Spleen (tissue), 7 donors: ENCODE measurements around the gene CCNI2.

Source experiments
- CTCF ChIP-seq, 11 experiments: fragments of 200-600 bp in 7 of 11; fragments of 450-650 bp in 4 of 11; sonication (generic) in 4 of 11; IDR thresholded peaks in 8 of 11; conservative IDR thresholded peaks in 3 of 11; 1 replicate in 7 of 11; 2 replicates in 4 of 11; pipeline versions ENCODE4 v1.4.0 to v1.8.0; 2016 to 2021; ENCODE audit warnings: antibody characterized with exemption in 11 of 11, inconsistent platforms in 4 of 11, mild to moderate bottlenecking in 1 of 11
- POLR2AphosphoS5 ChIP-seq, 3 donors: sonication (generic); formaldehyde crosslinking; IDR thresholded peaks; one replicate each; pipeline ENCODE4 v1.5.1; 2017; ENCODE audit warnings: antibody characterized with exemption in 3 of 3
- donor health status: DM: no; HTN: no; CAD: no; lungs with moderate emphysema.
- donor health status: DM: no; HTN: no; CAD: no.
- donor health status: DM: no; HTN: no; CAD: no.

GRCh38 chr5:132718544-132719312 is 28.5 kb upstream of the CCNI2 start:
- TF ChIP-seq CTCF (IDR thresholded peaks at IDR 0.05 in 8 of 11, conservative IDR thresholded peaks at IDR 0.05 in 3 of 11) (no peak), POLR2AphosphoS5 (IDR thresholded peaks at IDR 0.05) (no peak)
